Left ventricle myocardium inferior (tissue), 1 donor: Measurements from ENCODE around the gene PALM2AKAP2. TPM values are rescaled to one million over a fixed set of nuclear protein-coding genes. Genes with fewer than 3 reads are reported as not detected.

Source experiments
- DNase-seq: peaks from one replicate; pipeline ENCODE4 v3.0.0-alpha.2; 2020
- H3K27ac ChIP-seq: fragments of 200-600 bp; replicated peaks from 2 replicates; pipeline ENCODE4 v1.8.0; 2021
- H3K27me3 ChIP-seq: fragments of 200-600 bp; 2 replicates; pipeline ENCODE4 v1.8.0; 2021; ENCODE audit warnings: low read depth
- H3K36me3 ChIP-seq: fragments of 200-600 bp; 2 replicates; pipeline ENCODE4 v1.8.0; 2021
- H3K4me1 ChIP-seq: fragments of 200-600 bp; 2 replicates; pipeline ENCODE4 v1.8.0; 2021
- H3K4me3 ChIP-seq: fragments of 200-600 bp; 2 replicates; pipeline ENCODE4 v1.8.0; 2021; ENCODE audit warnings: mild to moderate bottlenecking, moderate library complexity
- H3K9me3 ChIP-seq: fragments of 200-600 bp; replicated peaks from 2 replicates; pipeline ENCODE4 v1.8.0; 2021
- intact Hi-C: fragments of 100-400 bp; cut with micrococcal nuclease; formaldehyde crosslinking; loops from one replicate; pipeline ENCODE4 v1.11.0; 2022
- total RNA-seq: library from RNA; stranded (reverse); fragmentation: NEBNext Ultra II Directional; extraction: Animal tissue kit (Norgen Biotek cat#: 25700); gene quantifications from one replicate; pipeline ENCODE4 v1.2.1, GENCODE V29; 2021
- TF ChIP-seq, protein P1 (sequence below): fragments of 200-600 bp; IDR thresholded peaks from 2 replicates; pipeline ENCODE4 v1.8.0; 2021; ENCODE audit warnings: antibody characterized with exemption, mild to moderate bottlenecking, borderline replicate concordance
- donor health status: DM: no; HTN: yes; CAD: no; lungs with severe emphysema.

PALM2AKAP2 gene
- total RNA-seq, 1 donor from 2014 or later = 90.2 TPM

DNA sequence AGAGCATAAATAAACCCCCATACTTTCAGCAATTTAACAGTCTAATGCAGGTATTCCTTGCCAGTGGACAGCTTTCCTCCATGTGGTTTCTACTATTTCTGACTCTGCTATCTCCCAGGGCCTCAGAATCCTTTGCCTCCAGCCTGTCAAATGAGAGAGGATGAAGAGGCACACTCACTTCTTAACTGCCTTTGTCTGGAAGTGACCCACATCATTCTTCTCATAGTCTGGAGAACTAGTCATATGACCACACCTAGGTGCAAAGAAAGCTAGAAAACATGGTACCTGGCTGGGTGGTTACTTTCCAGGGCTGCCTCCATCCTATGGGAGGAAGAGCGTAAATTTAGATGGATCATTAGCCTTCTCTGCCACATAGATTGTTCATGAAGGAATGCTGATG lies 22.5 kb downstream of the PALM2AKAP2 start:
- Histone ChIP-seq H3K4me1 (peaks cover 83% of the 10 kb centered on the region), H3K27me3 (no peaks in the 10 kb centered on the region), H3K36me3 (no peaks in the 10 kb centered on the region), H3K9me3 (no peaks in the 10 kb centered on the region), H3K4me3 (no peak overlapping the region), H3K27ac (no peak overlapping the region)
- TF ChIP-seq, protein P1, sequence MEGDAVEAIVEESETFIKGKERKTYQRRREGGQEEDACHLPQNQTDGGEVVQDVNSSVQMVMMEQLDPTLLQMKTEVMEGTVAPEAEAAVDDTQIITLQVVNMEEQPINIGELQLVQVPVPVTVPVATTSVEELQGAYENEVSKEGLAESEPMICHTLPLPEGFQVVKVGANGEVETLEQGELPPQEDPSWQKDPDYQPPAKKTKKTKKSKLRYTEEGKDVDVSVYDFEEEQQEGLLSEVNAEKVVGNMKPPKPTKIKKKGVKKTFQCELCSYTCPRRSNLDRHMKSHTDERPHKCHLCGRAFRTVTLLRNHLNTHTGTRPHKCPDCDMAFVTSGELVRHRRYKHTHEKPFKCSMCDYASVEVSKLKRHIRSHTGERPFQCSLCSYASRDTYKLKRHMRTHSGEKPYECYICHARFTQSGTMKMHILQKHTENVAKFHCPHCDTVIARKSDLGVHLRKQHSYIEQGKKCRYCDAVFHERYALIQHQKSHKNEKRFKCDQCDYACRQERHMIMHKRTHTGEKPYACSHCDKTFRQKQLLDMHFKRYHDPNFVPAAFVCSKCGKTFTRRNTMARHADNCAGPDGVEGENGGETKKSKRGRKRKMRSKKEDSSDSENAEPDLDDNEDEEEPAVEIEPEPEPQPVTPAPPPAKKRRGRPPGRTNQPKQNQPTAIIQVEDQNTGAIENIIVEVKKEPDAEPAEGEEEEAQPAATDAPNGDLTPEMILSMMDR = no peak
- no peak for DNase-seq
- intact Hi-C loops = no loop called here

DNA sequence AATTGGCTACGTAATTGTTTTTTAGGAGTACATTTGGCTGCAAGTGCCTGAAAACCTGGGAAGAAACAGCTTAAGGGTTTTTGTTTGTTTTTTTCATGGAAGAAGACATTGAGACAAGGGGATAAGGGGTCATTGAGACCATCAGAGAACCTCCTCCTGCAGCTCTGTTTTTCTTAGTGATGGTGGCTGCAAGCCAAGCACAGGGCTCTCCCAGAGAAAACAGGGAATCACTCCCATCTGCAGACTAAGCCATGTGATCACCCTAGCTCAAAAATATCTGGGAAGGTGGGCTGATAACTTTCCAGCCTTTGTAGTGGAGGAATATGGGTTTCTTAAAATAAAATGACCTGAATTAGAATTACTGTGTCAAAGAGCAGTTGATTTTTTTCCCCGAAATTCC lies 25.1 kb downstream of the PALM2AKAP2 start:
- H3K9me3 ChIP-seq = peaks cover 9% of the 10 kb centered on the region
- no peaks in the 10 kb centered on the region for H3K36me3 ChIP-seq
- H3K27me3 ChIP-seq = no peaks in the 10 kb centered on the region
- peaks cover 67% of the 10 kb centered on the region for H3K4me1 ChIP-seq
- TF ChIP-seq, protein P1 = no peak
- peak; percentile 33 for DNase-seq
- no peak overlapping the region for H3K4me3 ChIP-seq
- peak overlapping the region; percentile 64 for H3K27ac ChIP-seq
- intact Hi-C loops = no loop called here

DNA sequence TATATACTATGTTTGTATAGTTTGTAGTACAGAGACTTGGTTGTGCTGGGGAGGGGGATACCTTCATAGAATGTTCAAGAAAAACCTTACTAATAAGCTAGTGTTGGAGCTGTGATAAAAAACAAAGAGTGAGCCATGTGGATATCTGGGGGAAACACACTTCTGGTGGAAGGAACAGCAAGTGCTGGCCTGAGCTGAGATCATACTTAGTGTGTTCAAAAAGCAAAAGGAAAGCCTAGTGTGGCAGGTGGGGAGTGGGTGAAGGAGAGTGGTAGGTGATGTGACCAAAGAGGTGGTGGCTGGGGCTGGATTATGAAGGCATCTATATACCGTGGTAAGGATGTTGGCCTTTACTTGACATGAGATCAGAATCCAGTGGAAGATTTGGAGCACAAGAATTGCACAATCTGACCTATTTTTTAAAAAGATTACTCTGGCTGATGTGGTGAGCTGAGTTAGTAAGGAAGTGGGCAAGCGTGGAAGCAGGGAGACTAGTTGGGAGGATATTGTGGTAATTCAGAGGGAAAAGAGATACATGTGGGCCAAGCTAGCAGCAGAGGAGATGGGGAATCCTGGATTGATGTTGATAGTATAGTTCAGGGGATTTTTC lies 26.6 kb downstream of the PALM2AKAP2 start:
- no peaks in the 10 kb centered on the region for H3K36me3 ChIP-seq
- H3K27ac ChIP-seq = peak overlapping the region; percentile 64
- no peak for DNase-seq
- H3K4me3 ChIP-seq = no peak overlapping the region
- peaks cover 54% of the 10 kb centered on the region for H3K4me1 ChIP-seq
- no peaks in the 10 kb centered on the region for H3K27me3 ChIP-seq
- intact Hi-C loops = no loop called here
- peaks cover 9% of the 10 kb centered on the region for H3K9me3 ChIP-seq
- TF ChIP-seq, protein P1 = no peak

DNA sequence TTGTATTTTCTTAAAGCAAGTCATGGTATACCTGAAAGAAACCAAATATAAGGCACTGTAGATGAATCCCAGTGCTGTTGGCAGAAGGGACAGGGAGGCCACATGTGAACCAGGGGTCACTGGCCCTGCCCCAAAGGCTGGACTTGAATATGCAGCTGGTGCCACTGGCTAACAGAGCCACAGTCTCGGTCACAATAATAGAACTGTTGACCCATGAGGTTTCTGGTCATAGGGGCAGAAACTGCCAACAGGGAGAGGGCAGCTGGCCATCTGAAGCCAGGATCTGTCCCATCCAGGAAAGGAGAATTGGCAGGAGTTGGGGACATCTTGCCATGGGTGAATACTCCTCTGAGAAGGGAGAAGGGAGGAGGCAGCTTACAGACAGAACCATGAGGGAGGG lies 31.9 kb downstream of the PALM2AKAP2 start:
- DNase-seq = no peak
- H3K36me3 ChIP-seq = no peaks in the 10 kb centered on the region
- TF ChIP-seq, protein P1 = no peak
- H3K27me3 ChIP-seq = no peaks in the 10 kb centered on the region
- H3K27ac ChIP-seq = no peak overlapping the region
- intact Hi-C loops = no loop called here
- no peak overlapping the region for H3K4me3 ChIP-seq
- peaks cover 36% of the 10 kb centered on the region for H3K4me1 ChIP-seq
- peaks cover 9% of the 10 kb centered on the region for H3K9me3 ChIP-seq

DNA sequence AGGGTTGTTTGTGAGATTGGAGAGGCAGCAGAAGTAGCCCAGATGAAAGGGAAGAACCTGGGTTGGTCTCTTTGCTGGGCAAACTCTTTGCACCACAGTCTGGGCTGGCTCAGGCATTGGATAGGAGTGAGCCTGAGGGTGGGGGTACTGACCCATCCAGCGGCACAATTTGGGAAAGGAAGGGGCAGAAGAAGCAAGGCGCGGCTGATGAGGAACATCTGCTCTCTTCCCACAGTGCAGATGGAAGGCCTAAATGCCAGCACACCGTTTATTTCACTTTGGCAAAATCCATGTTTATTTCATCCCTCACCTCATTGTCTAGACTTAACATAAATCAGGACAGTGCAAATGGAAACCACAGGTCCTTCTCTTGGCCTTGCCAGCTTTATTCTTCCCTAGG lies 32.3 kb downstream of the PALM2AKAP2 start:
- H3K9me3 ChIP-seq = peaks cover 9% of the 10 kb centered on the region
- H3K36me3 ChIP-seq = no peaks in the 10 kb centered on the region
- no peaks in the 10 kb centered on the region for H3K27me3 ChIP-seq
- no peak overlapping the region for H3K27ac ChIP-seq
- H3K4me1 ChIP-seq = peaks cover 37% of the 10 kb centered on the region
- H3K4me3 ChIP-seq = no peak overlapping the region
- DNase-seq = no peak
- TF ChIP-seq, protein P1 = no peak
- intact Hi-C loops = no loop called here
